Activated T-cell treated with anti-CD3 and anti-CD28 coated beads, Interleukin-2, amount 50 U/mL, for 24 hours (primary cell): Measurements from ENCODE around the gene AOC2.

Experiments
- DNase-seq: peaks from one replicate; pipeline ENCODE4 v3.0.0-alpha.2; 2020
- H3K27ac Mint-ChIP-seq: 2 replicates; pipeline ENCODE4 v1.8.0; 2020; ENCODE audit warnings: mild to moderate bottlenecking, mixed read lengths
- H3K27me3 Mint-ChIP-seq: 2 replicates; pipeline ENCODE4 v1.8.0; 2020; ENCODE audit warnings: mixed read lengths
- H3K36me3 Mint-ChIP-seq: 2 replicates; pipeline ENCODE4 v1.8.0; 2020; ENCODE audit warnings: low read depth, mixed read lengths
- H3K4me1 Mint-ChIP-seq: 2 replicates; pipeline ENCODE4 v1.8.0; 2020; ENCODE audit warnings: low read depth, mixed read lengths
- H3K4me3 Mint-ChIP-seq: 2 replicates; pipeline ENCODE4 v1.8.0; 2020; ENCODE audit warnings: mild to moderate bottlenecking, moderate library complexity, mixed read lengths
- H3K9me3 Mint-ChIP-seq: 2 replicates; pipeline ENCODE4 v1.8.0; 2020; ENCODE audit warnings: mixed read lengths

The AOC2 gene

GRCh38 chr17:42818379-42818778, 26.0 kb upstream of the AOC2 start:
- peak overlapping the region; percentile 8 for H3K27ac Mint-ChIP-seq
- peaks cover 94% of the 10 kb centered on the region for H3K36me3 Mint-ChIP-seq
- peaks cover 28% of the 10 kb centered on the region for H3K4me1 Mint-ChIP-seq
- no peaks in the 10 kb centered on the region for H3K9me3 Mint-ChIP-seq
- H3K4me3 Mint-ChIP-seq = no peak overlapping the region
- H3K27me3 Mint-ChIP-seq = no peaks in the 10 kb centered on the region
- no peak for DNase-seq

GRCh38 chr17:42819939-42820535, 24.3 kb upstream of the AOC2 start:
- Mint-ChIP-seq H3K4me3 (no peak overlapping the region), H3K27ac (peak overlapping the region; percentile 11), H3K36me3 (peaks cover 85% of the 10 kb centered on the region), H3K4me1 (peaks cover 36% of the 10 kb centered on the region), H3K27me3 (no peaks in the 10 kb centered on the region), H3K9me3 (no peaks in the 10 kb centered on the region)
- DNase-seq = peak; percentile 73

- Mint-ChIP-seq H3K36me3 (peaks cover 74% of the 10 kb centered on the region), H3K27ac (peak overlapping the region; percentile 55), H3K4me3 (no peak overlapping the region), H3K27me3 (no peaks in the 10 kb centered on the region), H3K9me3 (no peaks in the 10 kb centered on the region), H3K4me1 (peaks cover 39% of the 10 kb centered on the region)
- no peak for DNase-seq
These were observed 23.2 kb upstream of the AOC2 start for GRCh38 chr17:42821176-42821575.

- Mint-ChIP-seq H3K9me3 (no peaks in the 10 kb centered on the region), H3K27ac (no peak overlapping the region), H3K36me3 (peaks cover 12% of the 10 kb centered on the region), H3K4me3 (no peak overlapping the region), H3K4me1 (peaks cover 27% of the 10 kb centered on the region), H3K27me3 (no peaks in the 10 kb centered on the region)
- no peak for DNase-seq
These were observed 16.9 kb upstream of the AOC2 start for GRCh38 chr17:42827472-42827871.

GRCh38 chr17:42830971-42831370, 13.4 kb upstream of the AOC2 start:
- H3K36me3 Mint-ChIP-seq = peaks cover 34% of the 10 kb centered on the region

GRCh38 chr17:42832213-42832933, 12.0 kb upstream of the AOC2 start:
- Mint-ChIP-seq H3K9me3 (no peaks in the 10 kb centered on the region), H3K36me3 (peaks cover 46% of the 10 kb centered on the region), H3K27me3 (no peaks in the 10 kb centered on the region), H3K27ac (peak overlapping the region; percentile 99), H3K4me3 (peak overlapping the region; percentile 95), H3K4me1 (peaks cover 32% of the 10 kb centered on the region)
- no peak for DNase-seq

More at GRCh38 chr17:42830971-42831370, 13.4 kb upstream of the AOC2 start:
- no peaks in the 10 kb centered on the region for H3K27me3 Mint-ChIP-seq
- no peak overlapping the region for H3K4me3 Mint-ChIP-seq
- no peak for DNase-seq
- H3K9me3 Mint-ChIP-seq = no peaks in the 10 kb centered on the region
- H3K27ac Mint-ChIP-seq = no peak overlapping the region
- peaks cover 27% of the 10 kb centered on the region for H3K4me1 Mint-ChIP-seq

GRCh38 chr17:42832934-42833766, 11.2 kb upstream of the AOC2 start, which contains the start of gene PSME3:
PSME3 (plus strand) TSS chr17:42833397; CDS start chr17:42833632, 235 bp downstream.
- H3K9me3 Mint-ChIP-seq = no peaks in the 10 kb centered on the region
- H3K4me3 Mint-ChIP-seq = peak within 1 kb of the TSS; percentile 95
- peak within 1 kb of the TSS; percentile 99 for H3K27ac Mint-ChIP-seq
- H3K27me3 Mint-ChIP-seq = no peaks in the 10 kb centered on the region
- H3K36me3 Mint-ChIP-seq = peaks cover 54% of the 10 kb centered on the region
- DNase-seq = peak; percentile 95
- peaks cover 34% of the 10 kb centered on the region for H3K4me1 Mint-ChIP-seq

- H3K4me3 Mint-ChIP-seq = peak overlapping the region; percentile 95
- H3K27ac Mint-ChIP-seq = peak overlapping the region; percentile 99
- peaks cover 34% of the 10 kb centered on the region for H3K4me1 Mint-ChIP-seq
- H3K9me3 Mint-ChIP-seq = no peaks in the 10 kb centered on the region
- peaks cover 61% of the 10 kb centered on the region for H3K36me3 Mint-ChIP-seq
- no peaks in the 10 kb centered on the region for H3K27me3 Mint-ChIP-seq
- no peak for DNase-seq
These were observed 10.5 kb upstream of the AOC2 start for GRCh38 chr17:42833767-42834422.

- Mint-ChIP-seq H3K36me3 (peaks cover 76% of the 10 kb centered on the region), H3K4me1 (peaks cover 34% of the 10 kb centered on the region), H3K4me3 (no peak overlapping the region), H3K27ac (no peak overlapping the region), H3K27me3 (no peaks in the 10 kb centered on the region), H3K9me3 (no peaks in the 10 kb centered on the region)
- no peak for DNase-seq
These were observed 8.6 kb upstream of the AOC2 start for GRCh38 chr17:42835732-42836131.

GRCh38 chr17:42841975-42842685, 2.2 kb upstream of the AOC2 start:
- DNase-seq = no peak
- Mint-ChIP-seq H3K4me1 (peaks cover 24% of the 10 kb centered on the region), H3K36me3 (peaks cover 93% of the 10 kb centered on the region), H3K4me3 (no peak overlapping the region), H3K27me3 (no peaks in the 10 kb centered on the region), H3K27ac (peak overlapping the region; percentile 50), H3K9me3 (no peaks in the 10 kb centered on the region)

GRCh38 chr17:42843358-42843934, 934 bp upstream of the AOC2 start:
- peaks cover 80% of the 10 kb centered on the region for H3K36me3 Mint-ChIP-seq
- no peaks in the 10 kb centered on the region for H3K9me3 Mint-ChIP-seq
- peaks cover 23% of the 10 kb centered on the region for H3K4me1 Mint-ChIP-seq
- no peak overlapping the region for H3K4me3 Mint-ChIP-seq
- no peak for DNase-seq
- H3K27me3 Mint-ChIP-seq = no peaks in the 10 kb centered on the region
- peak overlapping the region; percentile 15 for H3K27ac Mint-ChIP-seq

GRCh38 chr17:42844761-42845555, 578 bp downstream of the AOC2 start:
- peaks cover 66% of the 10 kb centered on the region for H3K36me3 Mint-ChIP-seq
- no peaks in the 10 kb centered on the region for H3K27me3 Mint-ChIP-seq
- no peak overlapping the region for H3K4me3 Mint-ChIP-seq
- H3K27ac Mint-ChIP-seq = no peak overlapping the region
- peaks cover 23% of the 10 kb centered on the region for H3K4me1 Mint-ChIP-seq
- DNase-seq = no peak
- no peaks in the 10 kb centered on the region for H3K9me3 Mint-ChIP-seq

- no peak for DNase-seq
- H3K36me3 Mint-ChIP-seq = peaks cover 62% of the 10 kb centered on the region
- no peaks in the 10 kb centered on the region for H3K9me3 Mint-ChIP-seq
- H3K27ac Mint-ChIP-seq = peak overlapping the region; percentile 45
- H3K4me1 Mint-ChIP-seq = peaks cover 23% of the 10 kb centered on the region
- no peak overlapping the region for H3K4me3 Mint-ChIP-seq
- no peaks in the 10 kb centered on the region for H3K27me3 Mint-ChIP-seq
These were observed 1.2 kb downstream of the AOC2 start for GRCh38 chr17:42845556-42845917.
